Gastrocnemius medialis (tissue), 4 donors: ENCODE data around the gene WEE1. TPM values are rescaled to one million over a fixed set of nuclear protein-coding genes. Genes with fewer than 3 reads are reported as not detected.
"Not testable (repeated sequence)": the region's sequence is repeated elsewhere in the genome, so short reads cannot be mapped to it uniquely, and the experiment has no call there.

Experiments
- ATAC-seq, 2 donors: fragments of 150-250 bp; one replicate each; pipeline ENCODE4 v1.9.1; 2016
- DNase-seq, 2 donors: peaks; one replicate each; pipeline ENCODE4 v3.0.0-alpha.2; 2019
- H3K27ac ChIP-seq, 4 donors: fragments of 200-600 bp; sonication (generic); 1 replicate in 1 of 4; 2 replicates in 3 of 4; pipeline ENCODE4 v1.5.1; 2016 to 2018; ENCODE audit warnings: mild to moderate bottlenecking in 2 of 4, moderate library complexity in 1 of 4
- H3K27me3 ChIP-seq, 3 donors: fragments of 200-600 bp; sonication (generic) in 2 of 3; 1 replicate in 1 of 3; 2 replicates in 2 of 3; pipeline versions ENCODE4 v1.5.1 to v1.6.0; 2016 to 2019; ENCODE audit warnings: mild to moderate bottlenecking in 1 of 3, moderate library complexity in 1 of 3
- H3K36me3 ChIP-seq, 2 donors: fragments of 200-600 bp; sonication (generic) in 1 of 2; one replicate each; pipeline ENCODE4 v1.5.1; 2017 to 2018
- H3K4me1 ChIP-seq, 2 donors: fragments of 200-600 bp; sonication (generic) in 1 of 2; one replicate each; pipeline ENCODE4 v1.5.1; 2016 to 2017; ENCODE audit warnings: mild to moderate bottlenecking in 2 of 2
- H3K4me3 ChIP-seq, 4 donors: fragments of 200-600 bp; sonication (generic) in 3 of 4; 1 replicate in 1 of 4; 2 replicates in 3 of 4; pipeline ENCODE4 v1.5.1; 2016 to 2019; ENCODE audit warnings: mild to moderate bottlenecking in 2 of 4
- H3K9me3 ChIP-seq, 3 donors: fragments of 200-600 bp; sonication (generic) in 2 of 3; 1 replicate in 1 of 3; 2 replicates in 2 of 3; pipeline ENCODE4 v1.5.1; 2016 to 2019
- CTCF ChIP-seq, 5 experiments: fragments of 450-650 bp in 3 of 5; fragments of 200-600 bp in 2 of 5; sonication (generic) in 2 of 5; IDR thresholded peaks in 4 of 5; conservative IDR thresholded peaks in 1 of 5; 1 replicate in 4 of 5; 2 replicates in 1 of 5; pipeline ENCODE4 v1.5.1; 2016 to 2019; ENCODE audit warnings: antibody characterized with exemption in 5 of 5, mild to moderate bottlenecking in 3 of 5, moderate library complexity in 3 of 5
- POLR2A ChIP-seq, 2 donors: fragments of 450-650 bp; IDR thresholded peaks; one replicate each; pipeline ENCODE4 v1.6.1; 2017; ENCODE audit warnings: antibody characterized with exemption in 2 of 2, mild to moderate bottlenecking in 2 of 2, moderate library complexity in 2 of 2
- in situ Hi-C, 4 donors: fragments of 200-750 bp; cut with MboI; loops; one replicate each; pipeline versions ENCODE4 v1.15.0 to v1.8.0; 2017; ENCODE audit warnings: low sequenced_read_pairs in 4 of 4
- intact Hi-C: fragments of 100-400 bp; cut with DNase I; formaldehyde crosslinking; loops from one replicate; pipeline ENCODE4 v1.15.1; 2023; ENCODE audit warnings: low total_unique reads
- total RNA-seq, 4 donors: library from RNA; depleted of rRNA; stranded (reverse); fragments of >200 nt; gene quantifications; one replicate each; pipeline versions ENCODE4 v1.1.0 to v1.2.3, GENCODE V29; 2016

Gene WEE1
- total RNA-seq, 4 donors from 2014 or later = 6.8 to 16.2 (median 10.6) TPM

- peaks cover 0 to 12% of the 10 kb centered on the region in 2 donors for H3K4me1 ChIP-seq
- DNase-seq (no peak), ATAC-seq (no peak)
- TF ChIP-seq POLR2A (IDR thresholded peaks at IDR 0.05) (no peak), CTCF (IDR thresholded peaks at IDR 0.05 in 4 of 5, conservative IDR thresholded peaks at IDR 0.05 in 1 of 5) (no peak)
- no peaks in the 10 kb centered on the region for H3K36me3 ChIP-seq
- H3K27ac ChIP-seq = no peak overlapping the region
- in situ Hi-C loops (loop anchor here in 1 of 4 donors (10.0 kb wide), 1 partner anchor 83 kb away; no protein-coding TSS in a partner anchor), intact Hi-C loops (loop anchor here (10.0 kb wide), 1 partner anchor 687 kb away; the partner anchor contains the start of gene ADM)
- H3K27me3 ChIP-seq = no peaks in the 10 kb centered on the region
- no peak overlapping the region for H3K4me3 ChIP-seq
- no peaks in the 10 kb centered on the region for H3K9me3 ChIP-seq
Observed at GRCh38 chr11:9617940-9618339, 44.5 kb downstream of the WEE1 start.

GRCh38 chr11:9619004-9619403 is 45.5 kb downstream of the WEE1 start:
- no peak for TF ChIP-seq POLR2A (IDR thresholded peaks at IDR 0.05)
- no peak for TF ChIP-seq CTCF (IDR thresholded peaks at IDR 0.05 in 4 of 5, conservative IDR thresholded peaks at IDR 0.05 in 1 of 5)

GRCh38 chr11:9619971-9620370 is 46.5 kb downstream of the WEE1 start:
- Histone ChIP-seq H3K9me3 (no peaks in the 10 kb centered on the region), H3K36me3 (no peaks in the 10 kb centered on the region), H3K27me3 (no peaks in the 10 kb centered on the region), H3K4me3 (no peak overlapping the region), H3K4me1 (peaks cover 0 to 5% of the 10 kb centered on the region in 2 donors), H3K27ac (no peak overlapping the region)
- ATAC-seq = no peak
- no peak for TF ChIP-seq CTCF (IDR thresholded peaks at IDR 0.05 in 4 of 5, conservative IDR thresholded peaks at IDR 0.05 in 1 of 5)
- intact Hi-C loops = loop anchor here (10.0 kb wide), 1 partner anchor 685 kb away; the partner anchor contains the start of gene ADM
- in situ Hi-C loops = loop anchor here in 1 of 4 donors (10.0 kb wide), 1 partner anchor 85 kb away; no protein-coding TSS in a partner anchor
- no peak for DNase-seq

More at GRCh38 chr11:9619004-9619403, 45.5 kb downstream of the WEE1 start:
- Histone ChIP-seq H3K36me3 (no peaks in the 10 kb centered on the region), H3K4me1 (peaks cover 0 to 12% of the 10 kb centered on the region in 2 donors), H3K27me3 (no peaks in the 10 kb centered on the region), H3K4me3 (no peak overlapping the region), H3K27ac (no peak overlapping the region), H3K9me3 (no peaks in the 10 kb centered on the region)
- DNase-seq (no peak), ATAC-seq (no peak)
- in situ Hi-C loops (loop anchor here in 1 of 4 donors (10.0 kb wide), 1 partner anchor 84 kb away; no protein-coding TSS in a partner anchor), intact Hi-C loops (loop anchor here (10.0 kb wide), 1 partner anchor 686 kb away; the partner anchor contains the start of gene ADM)

GRCh38 chr11:9622353-9622752 is 48.9 kb downstream of the WEE1 start:
- H3K27me3 ChIP-seq, in situ Hi-C loops, H3K36me3 ChIP-seq, H3K4me3 ChIP-seq, intact Hi-C loops, H3K4me1 ChIP-seq, H3K9me3 ChIP-seq, DNase-seq, ATAC-seq, H3K27ac ChIP-seq: not testable (repeated sequence)

- DNase-seq, H3K27ac ChIP-seq, H3K36me3 ChIP-seq, intact Hi-C loops, ATAC-seq, H3K9me3 ChIP-seq, H3K4me1 ChIP-seq, H3K27me3 ChIP-seq, H3K4me3 ChIP-seq, in situ Hi-C loops: not testable (repeated sequence)
Observed at GRCh38 chr11:9623053-9623452, 49.6 kb downstream of the WEE1 start.

- no peak overlapping the region for H3K27ac ChIP-seq
- DNase-seq (no peak), ATAC-seq (no peak)
- TF ChIP-seq CTCF (IDR thresholded peaks at IDR 0.05 in 4 of 5, conservative IDR thresholded peaks at IDR 0.05 in 1 of 5) (no peak), POLR2A (IDR thresholded peaks at IDR 0.05) (no peak)
- intact Hi-C loops = no loop called here
- in situ Hi-C loops = no loop called here
- no peaks in the 10 kb centered on the region for H3K36me3 ChIP-seq
- no peaks in the 10 kb centered on the region for H3K9me3 ChIP-seq
- no peaks in the 10 kb centered on the region for H3K27me3 ChIP-seq
- H3K4me1 ChIP-seq = no peaks in the 10 kb centered on the region
- no peak overlapping the region for H3K4me3 ChIP-seq
Observed at GRCh38 chr11:9624448-9624847, 51.0 kb downstream of the WEE1 start.
